HG03354 (cell line): ENCODE results near the gene OTUB1.

Source experiments
- ATAC-seq: cut with Tn5 transposase; IDR thresholded peaks from one replicate; pipeline ENCODE4 v1.9.1; 2021; ENCODE audit warnings: mild to moderate bottlenecking; ENCODE audit not compliant: unreplicated experiment, poor library complexity, severe bottlenecking

Gene OTUB1

DNA sequence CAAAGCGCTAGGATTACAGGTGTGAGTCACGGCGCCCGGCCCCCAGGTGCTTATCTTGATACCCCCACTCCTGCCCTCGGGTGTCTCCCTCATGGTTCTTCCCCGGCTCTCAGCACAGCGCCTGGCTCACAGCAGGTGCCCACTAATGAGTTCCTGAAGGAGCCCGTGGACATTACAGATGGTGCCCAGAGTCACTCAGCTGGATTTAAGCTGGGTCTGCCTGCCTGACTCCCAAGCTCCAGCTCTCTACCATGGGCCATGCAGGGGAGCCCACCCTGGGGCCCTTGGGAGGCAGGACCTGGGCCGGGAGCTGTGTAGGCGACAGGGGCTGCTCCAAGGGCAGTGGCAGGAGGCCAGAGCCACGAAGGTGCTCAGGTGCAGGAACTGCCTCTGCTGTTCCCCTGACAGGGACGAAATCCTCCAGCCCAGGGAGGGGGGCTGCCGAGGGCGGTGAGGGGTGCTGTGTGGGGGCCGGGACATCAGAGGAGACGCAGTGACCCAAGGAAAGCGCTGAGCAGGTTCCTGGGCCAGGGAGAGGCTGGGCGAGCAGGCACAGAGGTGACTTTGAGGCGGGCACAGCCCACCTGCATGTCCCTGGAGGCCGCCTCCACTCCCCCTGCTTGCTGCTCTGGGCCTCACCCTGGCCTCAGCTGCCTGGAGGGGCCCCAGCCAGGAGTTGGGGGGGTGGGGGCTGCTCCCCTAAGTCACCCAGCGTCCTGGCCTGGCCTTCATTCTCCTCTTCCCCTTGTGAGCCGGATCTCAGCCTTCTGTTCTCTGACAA, 34.9 kb downstream of the OTUB1 start:
- ATAC-seq: no peak

GRCh38 chr11:64021757-64022093, 35.5 kb downstream of the OTUB1 start:
- ATAC-seq: no peak

- no peak for ATAC-seq
These were observed 36.0 kb downstream of the OTUB1 start for GRCh38 chr11:64022125-64022784.

- no peak for ATAC-seq
These were observed 37.8 kb downstream of the OTUB1 start for GRCh38 chr11:64023712-64024710.

DNA sequence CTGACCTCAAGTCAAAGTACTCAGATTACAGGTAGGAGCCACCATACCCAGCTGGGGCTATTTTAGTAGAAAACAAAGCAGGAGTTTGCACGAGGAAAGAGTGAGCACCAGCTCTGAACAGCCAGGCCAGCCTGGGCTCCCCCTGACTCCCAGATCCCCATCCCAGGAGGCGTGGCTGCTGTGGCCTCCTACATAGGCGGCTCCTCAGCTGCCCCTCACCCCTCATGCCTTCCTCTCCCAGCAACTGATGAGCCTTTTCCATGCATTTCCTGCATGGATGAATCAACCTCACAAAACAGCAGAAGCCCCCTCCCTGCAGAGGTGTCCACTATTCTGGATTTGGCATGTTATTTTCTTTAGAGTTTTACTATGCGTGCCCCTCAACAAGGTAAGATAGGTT, 39.0 kb downstream of the OTUB1 start:
- ATAC-seq: no peak

DNA sequence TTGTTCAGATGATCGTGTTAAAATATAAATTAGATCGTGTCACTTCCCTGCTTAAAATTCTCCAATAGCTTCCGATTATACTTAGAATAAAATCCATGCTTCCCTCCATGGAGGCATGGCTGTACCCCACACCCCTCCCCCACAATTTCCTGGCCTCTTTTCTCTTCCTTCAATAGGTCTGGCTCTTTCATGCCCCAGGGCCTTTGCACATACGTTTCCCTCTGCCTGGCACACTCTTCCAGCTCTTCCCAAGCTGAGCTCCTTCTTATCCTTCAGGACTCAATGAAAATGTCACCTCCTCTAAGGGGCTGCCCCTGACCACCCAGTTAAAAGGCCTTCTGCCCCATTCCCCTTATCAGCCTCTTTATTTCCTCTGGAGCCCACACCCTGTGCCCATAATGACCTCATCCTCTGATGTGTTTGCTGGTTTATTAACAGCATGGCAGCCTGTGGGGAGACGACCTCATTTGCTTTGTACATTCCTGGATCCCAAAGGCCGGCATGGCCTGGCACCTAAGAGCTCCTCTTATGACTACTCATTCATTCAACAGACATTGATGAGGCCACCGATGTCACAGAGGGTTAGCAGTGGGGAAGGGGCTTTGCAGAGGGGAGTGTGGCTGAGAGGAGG, 40.5 kb downstream of the OTUB1 start:
- ATAC-seq: no peak

GRCh38 chr11:64027651-64028397, 41.6 kb downstream of the OTUB1 start:
- ATAC-seq: no peak

DNA sequence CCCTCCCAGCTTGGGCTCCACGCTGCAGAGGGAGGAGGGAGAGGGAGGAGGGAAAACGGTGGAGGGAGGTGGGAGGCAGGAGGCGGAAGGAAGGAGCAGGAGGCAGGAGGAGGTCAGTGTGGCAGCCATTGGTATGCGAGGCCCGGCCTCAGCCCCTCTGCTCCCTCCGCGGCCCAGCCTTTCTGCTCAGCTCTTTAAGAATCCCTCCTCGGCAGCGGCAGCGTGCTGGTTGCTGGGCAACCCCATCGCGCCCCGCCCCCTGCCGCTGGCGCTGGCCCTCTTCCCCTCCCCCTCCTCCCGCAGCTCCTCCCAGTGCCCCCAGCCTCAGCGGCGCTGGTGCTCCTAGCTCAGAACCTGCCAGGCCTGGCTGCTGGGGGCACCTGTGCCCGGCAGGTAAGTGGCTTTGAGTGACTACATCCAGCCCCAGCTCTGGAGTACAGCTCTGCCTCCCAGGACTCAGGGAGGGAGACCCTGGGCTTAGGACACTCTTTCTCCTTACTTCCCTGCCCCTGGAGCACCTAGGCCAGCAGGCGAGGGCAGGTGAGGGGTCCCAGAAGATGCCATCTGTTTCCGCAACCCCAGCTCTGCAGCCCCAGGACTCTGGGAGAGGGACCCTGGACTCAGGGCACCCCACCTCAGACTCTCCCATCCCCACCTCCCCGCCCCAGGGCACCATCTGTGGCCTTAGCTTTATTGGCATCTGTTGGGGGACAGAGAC, 42.3 kb downstream of the OTUB1 start:
- no peak for ATAC-seq

DNA sequence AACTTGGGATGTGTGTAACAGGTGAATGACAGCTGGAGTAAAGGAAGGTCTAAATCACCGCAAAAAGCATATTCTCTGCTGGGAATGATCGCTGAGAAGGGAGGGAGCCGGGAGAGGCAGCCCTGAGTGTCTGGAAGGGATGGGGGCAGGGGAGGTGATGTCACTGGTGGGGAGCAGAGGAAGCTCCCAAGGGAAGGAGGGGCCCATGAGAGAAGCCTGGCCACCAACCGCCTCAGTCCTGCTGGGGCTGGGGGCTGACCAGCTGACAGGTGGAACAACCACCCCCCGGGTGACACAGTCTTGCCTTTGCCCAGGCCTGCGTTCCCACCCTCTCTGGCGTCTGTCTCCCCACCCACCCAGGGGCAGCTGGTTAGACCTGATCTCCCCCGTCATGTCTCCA, 43.5 kb downstream of the OTUB1 start:
- ATAC-seq: no peak

DNA sequence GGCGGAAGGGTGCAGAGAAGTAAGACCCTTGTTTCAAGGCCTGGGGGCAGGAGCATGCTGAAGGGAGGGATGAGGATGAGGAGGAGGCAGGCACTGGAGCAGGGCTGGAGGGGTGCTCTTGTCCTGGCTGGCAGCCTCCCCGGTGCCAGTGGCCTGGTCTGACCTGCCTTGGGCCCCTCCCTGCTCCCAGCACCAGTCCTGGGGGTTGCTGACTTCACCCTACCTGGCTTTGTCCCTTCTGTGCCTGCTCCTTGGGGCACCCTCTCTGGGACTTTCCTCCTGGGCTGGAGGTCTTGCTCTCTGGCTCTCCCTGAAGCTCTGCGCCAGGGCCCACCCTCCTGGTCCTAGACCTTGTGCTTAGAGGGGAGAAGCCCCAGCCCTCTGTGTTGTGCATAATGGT, 44.8 kb downstream of the OTUB1 start:
- no peak for ATAC-seq

DNA sequence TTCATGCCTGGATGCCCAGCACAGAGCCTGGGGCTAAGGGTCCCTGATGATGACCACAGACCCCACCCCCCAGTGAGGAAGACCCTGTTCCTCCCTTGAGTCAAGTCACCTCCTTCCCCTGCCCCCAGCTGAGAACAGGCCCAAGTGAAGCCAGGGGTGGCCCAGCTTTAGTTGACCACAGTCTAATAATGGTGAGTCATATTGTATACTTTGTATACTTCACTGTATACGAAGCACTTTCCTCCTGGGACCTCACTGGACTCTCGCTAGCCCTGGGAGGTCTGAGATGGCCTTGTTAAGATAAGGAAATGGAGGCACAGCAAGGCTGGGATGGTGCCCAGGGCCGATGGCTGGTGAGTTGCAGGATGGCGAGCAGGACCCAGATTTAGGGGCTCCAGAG, 45.8 kb downstream of the OTUB1 start:
- no peak for ATAC-seq

DNA sequence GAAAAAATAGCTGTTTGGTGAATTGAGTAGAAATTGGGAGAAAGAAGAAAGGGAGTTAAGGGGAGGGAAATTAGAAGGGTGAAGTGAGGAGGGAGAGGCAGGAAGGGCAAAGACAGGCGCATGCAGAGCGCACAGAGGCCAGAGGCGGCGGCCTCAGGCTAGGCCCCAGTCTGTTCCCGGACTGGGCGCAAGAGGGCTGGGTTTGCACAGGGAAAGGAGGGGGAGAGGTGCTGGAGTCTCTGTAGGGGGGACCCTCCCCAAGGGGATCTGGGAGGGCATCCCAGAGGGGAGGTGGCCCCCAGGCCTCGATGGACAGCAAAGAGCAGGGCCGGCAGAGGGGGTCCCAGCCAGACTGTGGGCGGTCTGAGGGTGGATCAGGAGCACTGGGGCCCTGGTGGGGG, 48.2 kb downstream of the OTUB1 start:
- no peak for ATAC-seq

- no peak for ATAC-seq
These were observed 48.9 kb downstream of the OTUB1 start for GRCh38 chr11:64035081-64035524.

DNA sequence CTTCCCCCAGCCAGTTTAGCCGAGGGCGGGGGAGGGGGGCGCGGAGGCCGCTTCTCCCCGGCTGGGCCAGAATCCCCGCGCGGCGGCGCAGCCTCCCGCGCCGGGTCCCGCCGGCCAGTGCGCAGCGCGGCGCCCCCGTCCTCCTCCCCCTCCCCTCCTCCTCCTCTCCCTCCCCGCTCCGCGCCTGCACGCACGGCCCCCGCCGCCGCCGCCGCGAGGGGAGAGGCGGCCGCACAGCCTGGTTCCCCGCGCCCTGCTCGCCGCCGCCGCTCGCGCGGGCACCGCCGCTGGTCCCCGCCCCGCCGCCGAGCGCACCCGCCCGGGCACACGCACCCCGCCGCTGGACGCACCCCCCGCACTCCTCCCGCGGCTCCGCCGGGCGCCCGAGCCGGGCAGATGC, 49.3 kb downstream of the OTUB1 start, which contains the start of gene FLRT1:
Gene FLRT1 (plus strand): TSS at position 356 of the 400 bp plus-strand sequence. CDS start 80,337 bp downstream, outside the sequence.
- no peak for ATAC-seq

DNA sequence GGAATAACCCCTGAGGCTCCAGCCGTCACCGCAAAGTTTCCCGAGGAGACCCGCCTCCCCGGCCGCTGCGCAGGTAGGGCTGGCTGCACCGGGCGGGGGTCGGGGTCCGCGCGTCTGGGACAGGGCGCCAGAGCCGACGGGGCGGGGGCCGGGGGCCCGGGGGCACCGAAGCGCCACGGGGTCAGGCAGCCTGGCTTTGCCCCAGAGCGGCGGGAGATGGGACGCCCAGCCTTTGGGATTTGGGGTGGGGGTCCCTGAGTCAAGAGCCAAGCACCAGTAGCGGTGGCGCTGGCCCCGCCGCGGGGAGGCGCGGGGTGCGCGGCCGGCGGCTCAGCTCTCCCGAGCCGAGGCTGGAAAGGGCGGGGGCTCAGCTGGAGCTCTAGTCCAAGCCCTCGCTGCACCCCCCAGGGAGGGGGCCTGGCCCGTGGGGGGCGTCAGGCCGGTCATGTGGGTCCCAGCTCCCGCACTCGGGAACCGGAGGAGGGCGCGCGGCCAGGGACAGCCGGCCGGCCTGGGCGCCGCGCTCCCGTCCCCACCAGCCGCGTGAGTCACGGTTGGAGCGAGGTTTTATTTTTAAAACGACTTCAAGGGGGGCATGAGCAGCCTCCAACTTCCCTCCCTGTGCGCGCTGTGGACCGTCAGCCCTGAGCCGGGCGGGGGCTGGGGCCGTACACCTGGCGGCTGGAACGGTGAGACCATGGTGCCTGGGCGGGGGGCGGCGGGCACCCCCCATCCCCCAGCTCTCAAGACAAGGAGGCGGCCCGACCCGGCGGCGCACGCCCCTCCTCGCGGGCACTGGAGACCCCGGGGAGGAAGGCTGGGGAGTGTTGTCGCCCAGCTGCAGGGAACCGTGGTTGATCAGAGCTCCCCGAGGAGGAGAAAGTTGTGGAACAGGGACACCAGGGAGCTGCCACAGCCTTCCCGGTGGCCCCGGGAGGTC, 50.1 kb downstream of the OTUB1 start:
- no peak for ATAC-seq

DNA sequence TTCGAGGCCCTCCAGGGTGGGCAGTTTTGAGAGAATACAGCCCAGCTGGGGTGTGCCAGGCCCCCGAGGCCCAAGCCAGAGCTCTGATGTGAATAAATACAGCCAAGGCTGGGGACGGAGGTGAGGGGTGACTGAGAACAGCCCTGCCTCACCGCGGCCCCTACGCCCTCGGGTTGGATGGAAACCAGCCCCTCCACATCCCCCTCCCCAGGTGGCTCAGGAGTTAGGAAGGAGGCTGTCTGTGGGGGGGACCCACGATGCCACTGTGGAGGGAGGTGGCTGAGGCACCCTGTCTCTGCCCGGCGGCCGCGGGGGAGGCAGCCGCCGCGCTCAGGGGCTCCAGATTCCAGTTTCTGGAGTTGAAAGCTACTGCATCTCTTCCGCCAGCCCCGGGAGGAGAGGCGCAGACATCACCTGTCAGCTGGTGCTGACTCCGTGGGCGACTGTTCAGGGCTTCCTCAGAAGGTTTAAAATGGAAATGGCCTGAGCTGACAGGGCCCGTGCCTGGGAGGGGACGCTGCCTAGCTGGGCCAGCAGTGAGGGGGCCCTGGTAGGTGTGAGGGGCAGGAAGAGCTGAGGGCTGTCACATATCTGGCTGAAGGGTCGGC, 50.9 kb downstream of the OTUB1 start:
- no peak for ATAC-seq

DNA sequence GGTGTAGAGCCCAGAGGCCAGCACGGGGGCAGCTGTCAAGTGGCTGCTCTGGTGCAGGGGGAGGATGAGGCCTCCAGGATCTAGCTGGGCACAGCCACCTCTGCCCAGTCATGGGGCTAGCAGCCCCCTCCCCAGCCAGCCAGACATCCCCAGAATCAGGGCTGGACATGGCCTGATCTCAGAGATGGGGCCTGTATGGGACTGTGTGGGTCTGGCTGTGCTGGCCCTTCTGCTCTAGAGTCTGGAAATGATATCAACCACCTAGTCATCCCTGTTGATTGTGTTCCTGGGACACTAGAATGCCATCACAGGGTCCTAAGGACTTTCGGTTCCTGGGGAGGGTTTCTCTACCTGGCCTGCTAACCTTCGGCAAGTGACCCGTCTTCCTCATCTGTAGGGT, 52.3 kb downstream of the OTUB1 start:
- ATAC-seq: no peak
